GM19455 (cell line): ENCODE measurements around the gene GLYATL3.

Experiments
- ATAC-seq: cut with Tn5 transposase; IDR thresholded peaks from one replicate; pipeline ENCODE4 v1.9.1; 2021; ENCODE audit not compliant: unreplicated experiment

GLYATL3 gene

DNA sequence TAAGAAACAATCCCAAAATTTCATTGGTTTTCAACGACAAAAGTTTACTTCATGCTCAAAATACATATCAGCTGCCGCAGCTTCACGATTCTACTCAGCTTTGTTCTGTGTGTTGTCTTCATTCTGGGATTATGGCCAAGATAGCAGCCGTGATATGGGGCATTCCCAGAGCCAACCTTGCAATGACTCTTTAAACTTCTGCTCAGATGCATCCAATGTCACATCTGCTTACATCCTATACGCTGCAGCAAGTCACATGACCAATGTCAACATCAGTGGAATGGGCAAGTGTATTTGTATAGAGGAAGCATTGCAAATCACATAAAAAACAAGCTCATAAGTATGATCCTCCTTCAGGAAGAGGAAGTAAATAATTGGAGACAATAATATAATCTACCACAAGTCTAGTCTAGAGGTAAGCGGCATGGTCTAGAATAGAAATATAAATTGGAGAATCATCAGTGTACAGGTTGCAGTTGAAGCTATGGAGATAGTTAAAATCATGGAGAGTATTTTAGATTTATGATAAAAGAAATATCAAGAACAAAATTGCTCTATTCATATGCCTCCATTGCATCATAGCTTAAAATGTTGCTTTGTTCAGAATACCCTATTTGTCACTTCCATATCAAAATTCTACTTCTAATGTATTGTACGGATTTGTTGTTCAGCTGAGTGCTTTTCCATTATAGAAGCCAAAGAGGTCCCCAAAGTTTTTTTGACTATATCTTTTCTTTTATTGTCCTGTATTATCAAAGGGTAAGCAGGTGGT, 43.5 kb downstream of the GLYATL3 start:
- no peak for ATAC-seq

- no peak for ATAC-seq
Observed at GRCh38 chr6:49546331-49546730, 46.6 kb downstream of the GLYATL3 start.

DNA sequence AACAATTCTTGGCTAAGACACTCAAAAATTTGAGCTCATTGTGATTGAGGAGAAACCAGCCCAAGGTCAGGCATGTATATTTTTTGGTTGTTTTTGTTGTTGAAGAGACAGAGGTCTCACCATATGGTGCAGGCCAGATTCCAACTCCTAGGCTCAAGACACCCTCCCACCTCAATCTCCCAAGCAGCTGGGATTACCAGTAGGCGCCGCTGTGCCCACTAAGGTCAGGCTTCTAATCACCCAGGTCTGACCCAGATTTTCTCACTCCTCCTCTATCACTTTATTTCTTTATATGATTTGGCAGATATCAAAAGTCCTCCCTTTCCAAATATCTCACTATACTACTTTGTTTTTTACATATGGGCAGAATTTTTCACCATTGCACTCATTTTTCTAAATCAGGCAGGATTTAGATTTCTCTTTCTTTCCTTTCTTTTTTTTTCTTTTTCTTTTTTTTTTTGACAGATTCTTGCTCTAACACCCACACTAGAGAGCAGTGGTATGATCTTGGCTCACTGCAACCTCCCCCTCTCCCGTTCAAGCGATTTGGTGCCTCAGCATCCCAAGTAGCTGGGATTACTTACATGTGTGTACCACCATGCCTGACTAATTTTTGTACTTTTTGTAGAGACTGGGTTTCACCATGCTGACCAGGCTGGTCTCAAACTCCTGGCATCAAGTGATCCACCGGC, 49.0 kb downstream of the GLYATL3 start:
- ATAC-seq = no peak

DNA sequence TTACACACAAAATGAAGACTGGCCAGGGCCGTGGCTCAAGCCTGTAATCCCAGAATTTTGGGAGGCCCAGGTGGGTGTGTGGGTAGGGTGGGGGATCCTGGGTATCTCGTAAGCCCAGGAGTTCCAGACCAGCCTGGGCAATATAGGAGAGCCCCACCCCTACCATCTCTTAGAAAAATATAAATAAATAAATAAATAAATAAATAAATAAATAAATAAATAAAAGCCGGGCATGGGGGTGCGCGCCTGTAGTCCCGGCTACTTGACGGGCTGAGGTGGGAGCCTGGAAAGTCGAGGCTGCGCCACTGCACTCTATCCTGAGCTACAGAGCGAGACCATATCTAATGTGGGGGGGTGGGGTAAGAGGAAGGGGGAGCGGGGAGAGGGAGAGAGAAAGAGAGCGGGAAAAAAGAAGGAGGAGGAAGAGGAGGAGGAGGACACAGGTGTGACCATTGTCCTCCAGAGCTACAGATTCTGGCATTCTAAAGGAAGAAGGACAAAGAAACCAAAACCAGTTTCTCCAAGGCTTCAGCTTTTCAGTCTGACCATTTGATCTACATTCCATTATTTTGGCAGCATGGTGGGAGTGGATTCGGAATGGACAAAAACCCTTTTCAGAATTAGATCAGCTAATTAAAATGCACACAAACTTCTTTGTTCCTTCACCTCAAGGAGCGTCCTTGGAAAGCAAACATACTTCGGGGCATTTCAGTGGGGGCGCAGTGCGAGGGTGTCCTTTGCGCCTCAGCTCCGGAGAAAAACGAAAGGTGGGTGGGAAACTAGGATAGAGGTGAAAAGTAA, 50.2 kb downstream of the GLYATL3 start:
- ATAC-seq = no peak

DNA sequence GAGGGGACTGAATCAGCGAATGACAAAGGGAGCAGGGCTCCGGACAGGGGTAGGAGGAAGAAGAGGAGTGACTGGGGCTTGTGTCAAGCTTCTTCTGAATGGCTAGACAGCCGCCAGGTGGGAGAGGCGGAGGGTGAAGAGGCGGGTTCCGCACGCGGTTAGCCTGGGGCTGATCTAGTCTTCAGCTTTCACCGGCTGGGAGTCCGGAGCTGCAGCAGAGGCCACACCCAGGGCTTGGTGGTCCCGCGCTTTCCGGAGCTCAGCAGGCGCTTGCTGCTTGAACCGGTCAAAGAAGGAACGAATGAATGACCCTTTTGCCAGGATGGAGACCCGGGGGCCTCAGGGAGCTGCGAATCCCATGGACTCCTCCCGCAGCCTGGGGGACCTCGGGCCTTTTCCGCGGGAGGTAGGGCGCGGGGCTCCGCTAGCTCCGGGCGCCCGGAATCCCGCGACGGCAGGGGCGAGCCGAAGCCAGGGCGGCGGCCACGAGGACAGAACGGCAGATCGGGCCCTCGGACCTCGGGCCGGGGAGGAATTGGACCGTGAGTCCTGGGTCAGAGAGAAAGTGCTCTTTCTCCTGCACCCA, 50.9 kb downstream of the GLYATL3 start, which contains the start of gene C6orf141:
C6orf141 (plus strand) TSS at position 177 of the 586 bp plus-strand sequence; CDS start at position 302, 125 bp downstream.
- ATAC-seq = no peak

- ATAC-seq = peak; percentile 45
Observed at GRCh38 chr6:49551078-49551865, 51.5 kb downstream of the GLYATL3 start.

- peak; percentile 51 for ATAC-seq
Observed at GRCh38 chr6:49551866-49552129, 52.1 kb downstream of the GLYATL3 start.

DNA sequence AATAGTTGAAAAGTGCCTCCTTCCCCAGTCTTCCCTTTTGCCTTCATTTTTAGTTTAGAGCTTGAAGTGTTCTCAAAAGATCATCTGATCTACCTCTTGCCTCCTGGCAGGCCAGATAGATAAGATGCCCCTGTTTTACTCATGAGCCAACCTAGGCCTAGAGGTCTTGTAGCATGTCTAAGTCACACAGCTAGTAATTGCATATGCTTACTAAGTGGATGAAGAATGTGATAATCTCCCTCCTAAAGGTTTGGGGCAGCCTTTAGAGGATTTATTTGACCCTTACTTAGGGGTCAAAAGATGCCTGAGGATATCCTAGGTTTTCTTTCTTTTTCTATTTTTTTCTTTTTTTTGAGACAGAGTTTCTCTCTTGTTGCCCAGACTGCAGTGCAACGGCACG, 52.9 kb downstream of the GLYATL3 start:
- no peak for ATAC-seq

DNA sequence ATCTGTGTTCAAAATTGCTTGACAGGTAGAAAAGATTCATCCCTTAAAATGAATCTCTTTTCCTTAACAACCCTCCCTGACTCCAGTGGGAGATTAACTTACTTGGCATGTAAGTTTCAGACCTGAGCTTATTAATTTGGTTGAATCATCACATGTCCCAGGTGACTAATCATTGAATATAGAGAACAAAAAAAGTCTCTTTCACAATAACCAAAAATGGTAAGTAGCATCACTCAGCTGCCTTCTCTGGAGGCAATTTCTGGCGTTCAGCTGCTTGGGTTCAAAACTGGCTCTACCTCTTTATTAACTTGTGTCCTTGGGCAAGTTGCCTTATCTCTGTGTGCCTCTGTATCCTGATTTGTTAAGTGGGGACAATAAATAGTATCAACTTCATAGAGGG, 53.7 kb downstream of the GLYATL3 start:
- ATAC-seq = no peak

GRCh38 chr6:49555951-49556350, 56.2 kb downstream of the GLYATL3 start:
- ATAC-seq = no peak

- ATAC-seq = no peak
Observed at GRCh38 chr6:49556429-49556837, 56.7 kb downstream of the GLYATL3 start.

DNA sequence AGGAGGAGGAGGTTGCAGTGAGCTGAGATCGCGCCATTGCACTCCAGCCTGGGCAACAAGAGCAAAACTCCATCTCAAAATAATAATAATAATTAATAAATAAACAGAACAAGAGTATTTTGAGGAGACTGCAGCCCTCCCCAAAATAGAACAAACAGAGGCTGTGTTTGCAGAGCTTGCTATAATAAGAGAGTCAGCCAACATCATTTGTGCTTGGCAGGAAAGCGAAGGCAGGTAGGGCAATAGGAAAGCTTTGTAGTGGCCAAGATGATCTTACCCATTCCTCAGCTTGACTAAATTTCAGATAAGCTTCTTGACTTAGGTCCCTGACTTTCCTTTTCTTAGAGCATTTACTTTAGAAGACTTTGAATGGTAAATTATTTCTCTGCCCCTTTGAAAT, 57.5 kb downstream of the GLYATL3 start:
- no peak for ATAC-seq

- ATAC-seq = no peak
Observed at GRCh38 chr6:49558238-49558637, 58.5 kb downstream of the GLYATL3 start.

GRCh38 chr6:49563006-49563886, 63.5 kb downstream of the GLYATL3 start:
- ATAC-seq = no peak

DNA sequence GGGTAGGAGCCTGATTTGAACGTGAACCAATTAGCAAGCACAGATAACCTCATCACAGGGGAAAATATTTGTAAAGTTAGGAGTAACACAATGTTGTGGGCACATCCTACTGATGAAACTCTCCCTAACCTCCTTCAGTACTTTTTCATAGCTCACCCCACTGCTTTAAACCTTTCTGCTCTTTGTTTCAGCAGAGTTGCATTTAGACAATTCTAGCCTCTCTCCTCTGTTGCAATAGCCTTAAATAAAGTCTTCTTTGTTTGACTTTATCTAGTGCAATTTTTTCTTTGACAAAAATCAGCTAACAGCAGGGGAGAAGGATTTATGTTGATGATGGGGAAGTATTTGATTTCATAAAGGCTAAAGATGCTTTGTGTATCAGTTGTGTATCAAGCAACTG, 64.8 kb downstream of the GLYATL3 start:
- ATAC-seq = no peak

- no peak for ATAC-seq
Observed at GRCh38 chr6:49565261-49565660, 65.5 kb downstream of the GLYATL3 start.

DNA sequence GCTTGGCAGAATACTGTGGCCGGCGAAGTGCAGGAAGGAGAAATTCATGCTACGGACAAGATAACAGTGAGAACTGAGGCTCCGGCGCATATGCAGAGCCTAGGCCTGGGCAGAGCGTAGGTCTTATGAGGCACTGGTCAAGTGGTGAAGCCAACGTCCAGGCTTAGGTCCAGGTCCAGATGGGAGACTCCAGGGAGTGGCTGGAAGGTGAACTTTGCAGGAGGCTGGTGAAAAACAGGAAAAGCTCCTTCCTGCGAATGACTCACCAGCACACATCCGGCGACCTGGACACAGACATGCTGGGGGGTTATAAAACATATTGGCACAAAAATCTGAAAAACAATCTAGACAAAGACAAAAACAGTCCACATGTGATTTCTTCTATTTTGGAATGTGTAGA, 66.1 kb downstream of the GLYATL3 start:
- ATAC-seq = no peak

DNA sequence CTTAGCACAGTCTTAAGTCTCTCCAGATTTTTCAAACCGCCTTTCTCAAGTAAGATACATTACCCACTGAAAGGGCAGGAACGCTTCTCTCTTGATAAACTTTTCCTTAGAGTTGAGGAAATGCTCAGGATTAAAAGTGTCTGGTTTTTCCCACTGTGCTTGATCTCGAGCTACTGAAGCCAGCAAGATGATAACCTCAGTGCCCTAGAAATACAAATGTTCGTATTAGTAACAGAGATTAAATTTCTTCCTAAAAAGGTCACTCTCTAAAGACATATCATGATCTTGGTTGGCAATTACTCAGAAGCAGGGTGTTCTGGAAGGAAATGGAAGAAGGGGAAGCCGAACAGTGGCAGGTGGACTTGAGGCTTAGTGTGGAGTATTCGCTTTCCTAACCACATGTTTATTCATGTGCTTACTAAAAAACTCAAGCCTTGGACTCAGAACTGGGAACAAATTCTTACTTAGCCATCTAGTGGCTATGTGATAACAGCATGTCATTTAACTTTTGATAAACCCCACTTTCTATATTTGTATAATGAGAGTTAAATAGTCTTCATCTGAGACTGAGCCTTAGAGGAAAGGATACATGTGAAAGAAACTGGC, 70.9 kb downstream of the GLYATL3 start:
- ATAC-seq = no peak

DNA sequence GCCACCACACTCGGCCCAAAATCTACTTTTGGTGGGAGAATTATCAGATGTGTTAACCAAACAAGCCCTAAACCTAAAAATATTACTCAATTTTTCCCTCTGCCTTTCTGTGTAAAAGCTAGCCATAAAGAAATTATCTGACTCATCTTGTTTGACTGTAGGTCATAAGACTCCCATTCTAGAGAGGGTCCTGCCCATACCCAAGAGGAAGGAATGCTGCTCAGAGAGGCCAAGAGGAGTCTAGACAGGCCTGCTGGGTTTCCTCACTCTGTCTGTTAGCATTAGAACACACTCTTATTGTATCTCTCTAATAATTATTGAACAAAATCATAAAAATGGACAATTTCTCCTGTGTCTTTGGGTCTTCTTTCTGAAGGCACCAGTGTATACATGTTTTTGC, 76.9 kb downstream of the GLYATL3 start:
- ATAC-seq = no peak
